CD14-positive monocyte (primary cell): ENCODE results near the gene ARFGEF3. TPM values are rescaled to one million over a fixed set of nuclear protein-coding genes. Genes with fewer than 3 reads are reported as not detected.

Source experiments
- DNase-seq, 3 donors: peaks; one replicate each; pipeline ENCODE4 v3.0.0-alpha.2; 2011 to 2022
- H2AFZ ChIP-seq: 2 replicates; pipeline ENCODE4 v1.6.0; 2012; ENCODE audit warnings: mild to moderate bottlenecking, low read depth, low read length, inconsistent platforms; ENCODE audit not compliant: insufficient read depth, poor library complexity, severe bottlenecking
- H3K27ac ChIP-seq, 2 donors: 1 replicate in 1 of 2; 2 replicates in 1 of 2; pipeline ENCODE4 v1.5.1; 2012 to 2013; ENCODE audit warnings: low read length in 2 of 2, control low read depth in 1 of 2, inconsistent platforms in 1 of 2, low read depth in 1 of 2, mild to moderate bottlenecking in 1 of 2
- H3K27me3 ChIP-seq, 2 donors: one replicate each; pipeline versions ENCODE4 v1.6.0 to v1.6.1; 2011 to 2013; ENCODE audit warnings: low read length in 2 of 2; ENCODE audit not compliant: control insufficient read depth in 2 of 2, insufficient read depth in 2 of 2
- H3K36me3 ChIP-seq, 2 donors: replicated peaks in 1 of 2; 1 replicate in 1 of 2; 2 replicates in 1 of 2; pipeline versions ENCODE4 v1.5.1 to v1.6.1; 2012 to 2013; ENCODE audit warnings: low read length in 2 of 2, control low read depth in 1 of 2, inconsistent platforms in 1 of 2, mild to moderate bottlenecking in 1 of 2; ENCODE audit not compliant: insufficient read depth in 2 of 2, control insufficient read depth in 1 of 2
- H3K4me1 ChIP-seq, 2 donors: 1 replicate in 1 of 2; 2 replicates in 1 of 2; pipeline versions ENCODE4 v1.5.1 to v1.6.1; 2012 to 2013; ENCODE audit warnings: low read length in 2 of 2, control low read depth in 1 of 2, inconsistent platforms in 1 of 2, mild to moderate bottlenecking in 1 of 2, moderate library complexity in 1 of 2; ENCODE audit not compliant: insufficient read depth in 2 of 2, control insufficient read depth in 1 of 2
- H3K4me2 ChIP-seq: replicated peaks from 2 replicates; pipeline ENCODE3; 2012; ENCODE audit warnings: low read length, moderate library complexity, mild to moderate bottlenecking; ENCODE audit not compliant: poor library complexity, severe bottlenecking; ENCODE audit errors: extremely low read depth
- H3K4me3 ChIP-seq, 3 experiments: fragments of 200-600 bp in 1 of 3; sonication (generic) in 1 of 3; replicated peaks in 1 of 3; 1 replicate in 2 of 3; 2 replicates in 1 of 3; pipeline ENCODE4 v1.5.1; 2011 to 2013; ENCODE audit warnings: low read length in 3 of 3, mild to moderate bottlenecking in 3 of 3, control low read depth in 2 of 3, low read depth in 2 of 3, inconsistent platforms in 1 of 3, moderate library complexity in 1 of 3
- H3K79me2 ChIP-seq: 2 replicates; pipeline ENCODE4 v1.6.0; 2012; ENCODE audit warnings: mild to moderate bottlenecking, control low read depth, inconsistent platforms, low read length, moderate library complexity; ENCODE audit not compliant: insufficient read depth
- H3K9ac ChIP-seq: 2 replicates; pipeline ENCODE4 v1.6.0; 2017; ENCODE audit warnings: low read length, mild to moderate bottlenecking; ENCODE audit not compliant: insufficient read depth, poor library complexity, severe bottlenecking
- H3K9me3 ChIP-seq, 2 donors: replicated peaks in 1 of 2; 1 replicate in 1 of 2; 2 replicates in 1 of 2; pipeline versions ENCODE4 v1.5.1 to v1.6.1; 2012 to 2013; ENCODE audit warnings: low read length in 2 of 2, control low read depth in 1 of 2; ENCODE audit not compliant: control insufficient read depth in 1 of 2, insufficient read depth in 1 of 2
- H4K20me1 ChIP-seq: 2 replicates; pipeline ENCODE4 v1.6.0; 2012; ENCODE audit warnings: mild to moderate bottlenecking, low read length, control low read depth, moderate library complexity; ENCODE audit not compliant: insufficient read depth
- H3K27ac Mint-ChIP-seq, 7 donors: one replicate each; pipeline ENCODE4 v1.8.0; 2020; ENCODE audit warnings: mild to moderate bottlenecking in 7 of 7, mixed read lengths in 7 of 7, moderate library complexity in 6 of 7, inconsistent platforms in 2 of 7
- H3K27me3 Mint-ChIP-seq, 3 donors: one replicate each; pipeline ENCODE4 v1.8.0; 2021 to 2022; ENCODE audit warnings: low read depth in 3 of 3, mild to moderate bottlenecking in 3 of 3, mixed read lengths in 3 of 3, moderate library complexity in 3 of 3, inconsistent platforms in 1 of 3
- H3K36me3 Mint-ChIP-seq, 2 donors: one replicate each; pipeline ENCODE4 v1.8.0; 2020; ENCODE audit warnings: mixed read lengths in 2 of 2, inconsistent platforms in 1 of 2, mild to moderate bottlenecking in 1 of 2
- H3K4me1 Mint-ChIP-seq: one replicate; pipeline ENCODE4 v1.8.0; 2020; ENCODE audit warnings: mild to moderate bottlenecking, mixed read lengths
- H3K4me3 Mint-ChIP-seq, 2 donors: one replicate each; pipeline ENCODE4 v1.8.0; 2020; ENCODE audit warnings: mild to moderate bottlenecking in 2 of 2, mixed read lengths in 2 of 2, moderate library complexity in 1 of 2
- H3K9me3 Mint-ChIP-seq, 7 donors: one replicate each; pipeline ENCODE4 v1.8.0; 2020 to 2022; ENCODE audit warnings: mixed read lengths in 7 of 7, mild to moderate bottlenecking in 6 of 7, moderate library complexity in 6 of 7, inconsistent platforms in 2 of 7
- CTCF ChIP-seq: fragments of 200-600 bp; IDR thresholded peaks from one replicate; pipeline ENCODE4 v1.8.0; 2022; ENCODE audit warnings: antibody characterized with exemption, mild to moderate bottlenecking
- WGBS: methylation state at CpG from one replicate; pipeline ENCODE4 v1.1.5; 2013; ENCODE audit warnings: missing lambda C conversion rate; ENCODE audit not compliant: insufficient coverage; 5-methylcytosine and 5-hydroxymethylcytosine counted together
- intact Hi-C, 2 donors: fragments of 100-400 bp; cut with micrococcal nuclease; formaldehyde crosslinking; loops; one replicate each; pipeline versions ENCODE4 v1.15.0 to v1.15.1; 2023
- polyA plus RNA-seq, 3 donors: library from polyadenylated mRNA; depleted of rRNA in 1 of 3; unstranded in 2 of 3; stranded (reverse) in 1 of 3; fragments of 300-500 nt in 2 of 3; fragments of >200 nt in 1 of 3; fragmentation: Illumina TruSeq in 2 of 3; gene quantifications; 1 replicate in 2 of 3; 2 replicates in 1 of 3; pipeline ENCODE4 v1.2.3, GENCODE V29; 2012 to 2021

ARFGEF3 gene
- polyA plus RNA-seq, 3 donors = not detected

GRCh38 chr6:138255443-138255842, 93.7 kb downstream of the ARFGEF3 start:
- intact Hi-C loops = no loop called here
- no peak overlapping the region for H3K27ac ChIP-seq
- H3K9ac ChIP-seq = no peak overlapping the region
- WGBS = 98% methylated on average over 10 of the region's 20 CpGs
- H3K9me3 ChIP-seq = no peaks in the 10 kb centered on the region
- DNase-seq = no peak
- no peaks in the 10 kb centered on the region for H3K4me1 ChIP-seq
- H4K20me1 ChIP-seq = no peaks in the 10 kb centered on the region
- TF ChIP-seq CTCF = no peak
- no peaks in the 10 kb centered on the region for H3K79me2 ChIP-seq
- H3K27ac Mint-ChIP-seq = no peak overlapping the region
- no peaks in the 10 kb centered on the region for H3K36me3 ChIP-seq
- H2AFZ ChIP-seq = no peak overlapping the region
- H3K27me3 Mint-ChIP-seq = peaks cover 2 to 11% (median 3%) of the 10 kb centered on the region in 3 donors
- H3K4me1 Mint-ChIP-seq = no peaks in the 10 kb centered on the region
- no peaks in the 10 kb centered on the region for H3K36me3 Mint-ChIP-seq
- no peak overlapping the region for H3K4me2 ChIP-seq
- H3K4me3 ChIP-seq = no peak overlapping the region
- H3K27me3 ChIP-seq = no peaks in the 10 kb centered on the region
- peaks cover 0 to 1% (median 0%) of the 10 kb centered on the region in 7 donors for H3K9me3 Mint-ChIP-seq
- no peak overlapping the region for H3K4me3 Mint-ChIP-seq

GRCh38 chr6:138257638-138258040, 95.9 kb downstream of the ARFGEF3 start:
- H3K79me2 ChIP-seq = no peaks in the 10 kb centered on the region
- H3K4me2 ChIP-seq = no peak overlapping the region
- no peak for DNase-seq
- WGBS = no CpG with 5 or more reads among the region's 1 CpG
- H2AFZ ChIP-seq = no peak overlapping the region
- H3K36me3 Mint-ChIP-seq = no peaks in the 10 kb centered on the region
- no peaks in the 10 kb centered on the region for H3K4me1 ChIP-seq
- peaks cover 0 to 1% (median 0%) of the 10 kb centered on the region in 7 donors for H3K9me3 Mint-ChIP-seq
- no peaks in the 10 kb centered on the region for H3K4me1 Mint-ChIP-seq
- no peaks in the 10 kb centered on the region for H3K27me3 ChIP-seq
- H3K27me3 Mint-ChIP-seq = peaks cover 3 to 11% (median 4%) of the 10 kb centered on the region in 3 donors
- no peak overlapping the region for H3K27ac Mint-ChIP-seq
- no peaks in the 10 kb centered on the region for H3K36me3 ChIP-seq
- no peaks in the 10 kb centered on the region for H4K20me1 ChIP-seq
- no peak overlapping the region for H3K4me3 Mint-ChIP-seq
- TF ChIP-seq CTCF = no peak
- H3K9me3 ChIP-seq = no peaks in the 10 kb centered on the region
- H3K9ac ChIP-seq = no peak overlapping the region
- no peak overlapping the region for H3K4me3 ChIP-seq
- H3K27ac ChIP-seq = no peak overlapping the region
- intact Hi-C loops = no loop called here
